ENCODE results near the gene PSMA5. TPM values are rescaled to one million over a fixed set of nuclear protein-coding genes. Genes with fewer than 3 reads are reported as not detected.
"Not testable (repeated sequence)": the region's sequence is repeated elsewhere in the genome, so short reads cannot be mapped to it uniquely, and the experiment has no call there.

PSMA5 gene
- polyA plus RNA-seq (2013, experiment 1 of 4): 63.0 TPM
- 65.3 TPM for polyA plus RNA-seq (2013, experiment 2 of 4)
- 50.9 TPM for polyA plus RNA-seq (2013, experiment 3 of 4)
- 61.3 TPM for polyA plus RNA-seq (2013, experiment 4 of 4)

- peak within 1 kb of the TSS; percentile 75 for H3K27ac ChIP-seq (ENCODE audit: insufficient read depth, low read depth, low read length, poor library complexity, severe bottlenecking)
- 0% methylated on average over 49 to 50 of the region's 50 CpGs for WGBS, 2 experiments
- peak within 1 kb of the TSS; percentile 92 for H3K4me3 ChIP-seq (ENCODE audit: insufficient read depth, low read depth, low read length)
- no peaks in the 10 kb centered on the region for H3K27me3 ChIP-seq (ENCODE audit: control insufficient read depth, insufficient read depth, low read length, poor library complexity, severe bottlenecking)
- H3K36me3 ChIP-seq (ENCODE audit: control insufficient read depth, insufficient read depth, low read length): no peaks in the 10 kb centered on the region
- H3K4me1 ChIP-seq (ENCODE audit: control insufficient read depth, insufficient read depth, low read length): no peaks in the 10 kb centered on the region
- no peaks in the 10 kb centered on the region for H3K9me3 ChIP-seq (ENCODE audit: control insufficient read depth, low read length)
Observed at GRCh38 chr1:109426281-109427170, at the start of gene PSMA5. PSMA5 (minus strand) TSS chr1:109426448; CDS start chr1:109426330, 118 bp downstream.

- Histone ChIP-seq H3K27me3 (ENCODE audit: control insufficient read depth, insufficient read depth, low read length, poor library complexity, severe bottlenecking) (peaks cover 30% of the 10 kb centered on the region), H3K4me3 (ENCODE audit: insufficient read depth, low read depth, low read length) (no peak overlapping the region), H3K36me3 (ENCODE audit: control insufficient read depth, insufficient read depth, low read length) (no peaks in the 10 kb centered on the region), H3K27ac (ENCODE audit: insufficient read depth, low read depth, low read length, poor library complexity, severe bottlenecking) (no peak overlapping the region), H3K9me3 (ENCODE audit: control insufficient read depth, low read length) (no peaks in the 10 kb centered on the region), H3K4me1 (ENCODE audit: control insufficient read depth, insufficient read depth, low read length) (no peaks in the 10 kb centered on the region)
- 83 to 85% methylated on average over 9 of the region's 9 CpGs for WGBS, 2 experiments
Observed at GRCh38 chr1:109475261-109475660, 49.0 kb upstream of the PSMA5 start.

GRCh38 chr1:109474697-109475096 is 48.4 kb upstream of the PSMA5 start:
- no peaks in the 10 kb centered on the region for H3K36me3 ChIP-seq (ENCODE audit: control insufficient read depth, insufficient read depth, low read length)
- peaks cover 31% of the 10 kb centered on the region for H3K27me3 ChIP-seq (ENCODE audit: control insufficient read depth, insufficient read depth, low read length, poor library complexity, severe bottlenecking)
- no peaks in the 10 kb centered on the region for H3K9me3 ChIP-seq (ENCODE audit: control insufficient read depth, low read length)
- H3K27ac ChIP-seq (ENCODE audit: insufficient read depth, low read depth, low read length, poor library complexity, severe bottlenecking): no peak overlapping the region
- no peak overlapping the region for H3K4me3 ChIP-seq (ENCODE audit: insufficient read depth, low read depth, low read length)
- WGBS, 2 experiments: 82 to 89% methylated on average over 1 of the region's 1 CpG
- H3K4me1 ChIP-seq (ENCODE audit: control insufficient read depth, insufficient read depth, low read length): no peaks in the 10 kb centered on the region

GRCh38 chr1:109473284-109474057 is 47.2 kb upstream of the PSMA5 start:
- WGBS, 2 experiments: 92 to 94% methylated on average over 12 of the region's 12 CpGs

GRCh38 chr1:109472779-109473178 is 46.5 kb upstream of the PSMA5 start:
- Histone ChIP-seq H3K27ac (ENCODE audit: insufficient read depth, low read depth, low read length, poor library complexity, severe bottlenecking) (no peak overlapping the region), H3K4me3 (ENCODE audit: insufficient read depth, low read depth, low read length) (no peak overlapping the region), H3K36me3 (ENCODE audit: control insufficient read depth, insufficient read depth, low read length) (no peaks in the 10 kb centered on the region), H3K4me1 (ENCODE audit: control insufficient read depth, insufficient read depth, low read length) (no peaks in the 10 kb centered on the region), H3K9me3 (ENCODE audit: control insufficient read depth, low read length) (no peaks in the 10 kb centered on the region), H3K27me3 (ENCODE audit: control insufficient read depth, insufficient read depth, low read length, poor library complexity, severe bottlenecking) (peaks cover 39% of the 10 kb centered on the region)
- WGBS, 2 experiments: 67 to 68% methylated on average over 3 of the region's 3 CpGs

More at GRCh38 chr1:109473284-109474057, 47.2 kb upstream of the PSMA5 start:
- H3K27ac ChIP-seq (ENCODE audit: insufficient read depth, low read depth, low read length, poor library complexity, severe bottlenecking); H3K36me3 ChIP-seq (ENCODE audit: control insufficient read depth, insufficient read depth, low read length); H3K9me3 ChIP-seq (ENCODE audit: control insufficient read depth, low read length); H3K4me1 ChIP-seq (ENCODE audit: control insufficient read depth, insufficient read depth, low read length); H3K4me3 ChIP-seq (ENCODE audit: insufficient read depth, low read depth, low read length): not testable (repeated sequence)
- H3K27me3 ChIP-seq (ENCODE audit: control insufficient read depth, insufficient read depth, low read length, poor library complexity, severe bottlenecking): peaks cover 37% of the 10 kb centered on the region

- no peak overlapping the region for H3K27ac ChIP-seq (ENCODE audit: insufficient read depth, low read depth, low read length, poor library complexity, severe bottlenecking)
- H3K4me3 ChIP-seq (ENCODE audit: insufficient read depth, low read depth, low read length): no peak overlapping the region
- no peaks in the 10 kb centered on the region for H3K36me3 ChIP-seq (ENCODE audit: control insufficient read depth, insufficient read depth, low read length)
- no peaks in the 10 kb centered on the region for H3K4me1 ChIP-seq (ENCODE audit: control insufficient read depth, insufficient read depth, low read length)
- H3K9me3 ChIP-seq (ENCODE audit: control insufficient read depth, low read length): no peaks in the 10 kb centered on the region
- H3K27me3 ChIP-seq (ENCODE audit: control insufficient read depth, insufficient read depth, low read length, poor library complexity, severe bottlenecking): peaks cover 53% of the 10 kb centered on the region
- WGBS, 2 experiments: 79 to 81% methylated on average over 6 of the region's 6 CpGs
Observed at GRCh38 chr1:109470245-109470644, 44.0 kb upstream of the PSMA5 start.

GRCh38 chr1:109468903-109469302 is 42.7 kb upstream of the PSMA5 start:
- Histone ChIP-seq H3K4me1 (ENCODE audit: control insufficient read depth, insufficient read depth, low read length) (no peaks in the 10 kb centered on the region), H3K27me3 (ENCODE audit: control insufficient read depth, insufficient read depth, low read length, poor library complexity, severe bottlenecking) (peaks cover 67% of the 10 kb centered on the region), H3K9me3 (ENCODE audit: control insufficient read depth, low read length) (no peaks in the 10 kb centered on the region), H3K36me3 (ENCODE audit: control insufficient read depth, insufficient read depth, low read length) (no peaks in the 10 kb centered on the region), H3K27ac (ENCODE audit: insufficient read depth, low read depth, low read length, poor library complexity, severe bottlenecking) (no peak overlapping the region), H3K4me3 (ENCODE audit: insufficient read depth, low read depth, low read length) (no peak overlapping the region)
- 9 to 19% methylated on average over 2 of the region's 2 CpGs for WGBS, 2 experiments

GRCh38 chr1:109468061-109468460 is 41.8 kb upstream of the PSMA5 start:
- no peaks in the 10 kb centered on the region for H3K9me3 ChIP-seq (ENCODE audit: control insufficient read depth, low read length)
- 90 to 92% methylated on average over 1 of the region's 1 CpG for WGBS, 2 experiments
- no peak overlapping the region for H3K4me3 ChIP-seq (ENCODE audit: insufficient read depth, low read depth, low read length)
- no peaks in the 10 kb centered on the region for H3K4me1 ChIP-seq (ENCODE audit: control insufficient read depth, insufficient read depth, low read length)
- peaks cover 75% of the 10 kb centered on the region for H3K27me3 ChIP-seq (ENCODE audit: control insufficient read depth, insufficient read depth, low read length, poor library complexity, severe bottlenecking)
- H3K36me3 ChIP-seq (ENCODE audit: control insufficient read depth, insufficient read depth, low read length): no peaks in the 10 kb centered on the region
- no peak overlapping the region for H3K27ac ChIP-seq (ENCODE audit: insufficient read depth, low read depth, low read length, poor library complexity, severe bottlenecking)

GRCh38 chr1:109467301-109467777 is 41.1 kb upstream of the PSMA5 start:
- Histone ChIP-seq H3K9me3 (ENCODE audit: control insufficient read depth, low read length) (no peaks in the 10 kb centered on the region), H3K4me3 (ENCODE audit: insufficient read depth, low read depth, low read length) (peak overlapping the region; percentile 30), H3K27me3 (ENCODE audit: control insufficient read depth, insufficient read depth, low read length, poor library complexity, severe bottlenecking) (peaks cover 81% of the 10 kb centered on the region), H3K27ac (ENCODE audit: insufficient read depth, low read depth, low read length, poor library complexity, severe bottlenecking) (no peak overlapping the region), H3K36me3 (ENCODE audit: control insufficient read depth, insufficient read depth, low read length) (no peaks in the 10 kb centered on the region), H3K4me1 (ENCODE audit: control insufficient read depth, insufficient read depth, low read length) (no peaks in the 10 kb centered on the region)
- WGBS, 2 experiments: 12 to 13% methylated on average over 23 of the region's 23 CpGs
